Thoracic aorta endothelial cell (primary cell): ENCODE data around the gene PAM16. TPM values are rescaled to one million over a fixed set of nuclear protein-coding genes. Genes with fewer than 3 reads are reported as not detected.

ENCODE experiments used
- total RNA-seq: library from RNA; depleted of rRNA; stranded (reverse); fragments of >200 nt; gene quantifications from 2 replicates; pipeline ENCODE4 v1.2.3, GENCODE V29; 2012

PAM16 gene
- total RNA-seq: 18.1 and 23.6 TPM in 2 replicates

GRCh38 chr16:4350787-4351659, at the start of gene PAM16:
PAM16 (minus strand) TSS chr16:4351321; CDS start chr16:4351234, 87 bp downstream.

GRCh38 chr16:4371357-4372000, 20.4 kb upstream of the PAM16 start, which contains the start of gene VASN:
VASN (plus strand) TSS chr16:4371848; CDS start chr16:4380878, 9,030 bp downstream.

GRCh38 chr16:4315186-4316107, 35.7 kb downstream of the PAM16 start, which contains the start of gene GLIS2:
GLIS2 (plus strand) TSS chr16:4316067; CDS start chr16:4332281, 16,214 bp downstream.

Other genes with a start within 250 kb of the PAM16 start
- 12.1 and 17.3 TPM in 2 replicates for gene ADCY9, start 234.9 kb downstream of the PAM16 start, total RNA-seq
- 0.07 and 0.13 TPM in 2 replicates for gene SRL, start 109.2 kb downstream of the PAM16 start, total RNA-seq
- 8.6 and 10.2 TPM in 2 replicates for gene TFAP4, start 78.3 kb downstream of the PAM16 start, total RNA-seq
- 1.2 and 2.2 TPM in 2 replicates for gene GLIS2, start 35.3 kb downstream of the PAM16 start, total RNA-seq
- 0.13 and 0.22 TPM in 2 replicates for gene VASN, start 20.5 kb upstream of the PAM16 start, total RNA-seq
- gene CORO7, start 65.3 kb upstream of the PAM16 start, total RNA-seq: 52.1 and 62.2 TPM in 2 replicates
- 44.4 and 59.3 TPM in 2 replicates for gene DNAJA3, start 74.5 kb upstream of the PAM16 start, total RNA-seq
- gene NMRAL1, start 123.3 kb upstream of the PAM16 start, total RNA-seq: 51.7 and 60.1 TPM in 2 replicates
- gene HMOX2, start 125.1 kb upstream of the PAM16 start, total RNA-seq: 93.8 and 114 TPM in 2 replicates
- 21.3 and 26.1 TPM in 2 replicates for gene CDIP1, start 187.5 kb upstream of the PAM16 start, total RNA-seq
- gene C16orf96, start 205.0 kb upstream of the PAM16 start, total RNA-seq: 0.07 TPM in 1 of 2 replicates, not detected in the other